Vagina (tissue), 2 donors: ENCODE measurements around the gene DEFB124. TPM values are rescaled to one million over a fixed set of nuclear protein-coding genes. Genes with fewer than 3 reads are reported as not detected.

Source experiments
- DNase-seq, 2 donors: peaks; one replicate each; pipeline ENCODE4 v3.0.0-alpha.2; 2017; ENCODE audit errors: extremely low spot score in 2 of 2
- H3K27ac ChIP-seq: fragments of 200-600 bp; sonication (generic); one replicate; pipeline ENCODE4 v1.5.1; 2019
- H3K27me3 ChIP-seq: fragments of 200-600 bp; sonication (generic); one replicate; pipeline ENCODE4 v1.5.1; 2019
- H3K36me3 ChIP-seq, 2 donors: fragments of 200-600 bp; sonication (generic); one replicate each; pipeline ENCODE4 v1.5.1; 2017 to 2019
- H3K4me1 ChIP-seq: fragments of 200-600 bp; sonication (generic); one replicate; pipeline ENCODE4 v1.5.1; 2019
- H3K4me3 ChIP-seq, 2 donors: fragments of 200-600 bp; sonication (generic); 1 replicate in 1 of 2; 2 replicates in 1 of 2; pipeline ENCODE4 v1.5.1; 2016 to 2019
- H3K9me3 ChIP-seq: fragments of 200-600 bp; sonication (generic); one replicate; pipeline ENCODE4 v1.5.1; 2019
- POLR2A ChIP-seq, 2 donors: fragments of 450-650 bp; IDR thresholded peaks; one replicate each; pipeline ENCODE4 v1.6.1; 2017; ENCODE audit warnings: antibody characterized with exemption in 2 of 2, mild to moderate bottlenecking in 2 of 2, moderate library complexity in 2 of 2
- POLR2AphosphoS5 ChIP-seq, 2 donors: sonication (generic); formaldehyde crosslinking; IDR thresholded peaks; one replicate each; pipeline ENCODE4 v1.9.0; 2017; ENCODE audit warnings: antibody characterized with exemption in 2 of 2, mild to moderate bottlenecking in 2 of 2, low read depth in 1 of 2; ENCODE audit not compliant: insufficient read depth in 1 of 2
- intact Hi-C: fragments of 100-400 bp; cut with DNase I; formaldehyde crosslinking; loops from one replicate; pipeline ENCODE4 v1.15.1; 2023
- total RNA-seq: library from RNA; depleted of rRNA; stranded (reverse); fragments of >200 nt; gene quantifications from one replicate; pipeline ENCODE4 v1.2.3, GENCODE V29; 2016
- TF ChIP-seq, protein P1 (sequence below), 3 experiments: fragments of 450-650 bp in 2 of 3; fragments of 200-600 bp in 1 of 3; sonication (generic) in 1 of 3; IDR thresholded peaks; one replicate each; pipeline ENCODE4 v1.5.1; 2017 to 2019; ENCODE audit warnings: antibody characterized with exemption in 3 of 3, mild to moderate bottlenecking in 2 of 3, moderate library complexity in 2 of 3

Gene DEFB124
- total RNA-seq, 1 donor from 2014 or later: not detected

DNA sequence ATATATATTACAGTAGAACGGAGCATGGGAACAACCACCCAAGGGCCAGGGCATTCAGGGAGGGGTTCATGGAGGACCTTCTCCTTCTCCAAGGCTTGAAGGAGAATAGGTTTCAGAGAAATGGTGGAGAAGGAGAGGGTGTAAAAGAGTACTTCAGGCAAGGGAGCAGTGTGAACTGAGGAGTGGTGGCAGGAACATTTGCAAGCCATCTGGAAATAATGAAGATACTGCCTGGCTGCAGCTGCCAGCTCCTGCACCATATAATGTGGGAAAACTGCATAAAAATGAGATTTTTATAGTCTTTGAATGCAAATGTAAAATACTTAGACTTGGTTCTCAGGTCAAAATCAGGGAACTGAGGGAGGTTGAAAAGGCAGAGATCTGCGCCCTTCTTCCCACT lies 59.3 kb downstream of the DEFB124 start:
- no peak for DNase-seq
- Histone ChIP-seq H3K36me3 (no peaks in the 10 kb centered on the region), H3K9me3 (no peaks in the 10 kb centered on the region), H3K27me3 (no peaks in the 10 kb centered on the region), H3K27ac (no peak overlapping the region), H3K4me3 (no peak overlapping the region), H3K4me1 (no peaks in the 10 kb centered on the region)
- intact Hi-C loops: no loop called here
- TF ChIP-seq POLR2AphosphoS5 (IDR thresholded peaks at IDR 0.05; ENCODE audit: insufficient read depth in 1 of 2, low read depth in 1 of 2): no peak
- TF ChIP-seq, protein P1, sequence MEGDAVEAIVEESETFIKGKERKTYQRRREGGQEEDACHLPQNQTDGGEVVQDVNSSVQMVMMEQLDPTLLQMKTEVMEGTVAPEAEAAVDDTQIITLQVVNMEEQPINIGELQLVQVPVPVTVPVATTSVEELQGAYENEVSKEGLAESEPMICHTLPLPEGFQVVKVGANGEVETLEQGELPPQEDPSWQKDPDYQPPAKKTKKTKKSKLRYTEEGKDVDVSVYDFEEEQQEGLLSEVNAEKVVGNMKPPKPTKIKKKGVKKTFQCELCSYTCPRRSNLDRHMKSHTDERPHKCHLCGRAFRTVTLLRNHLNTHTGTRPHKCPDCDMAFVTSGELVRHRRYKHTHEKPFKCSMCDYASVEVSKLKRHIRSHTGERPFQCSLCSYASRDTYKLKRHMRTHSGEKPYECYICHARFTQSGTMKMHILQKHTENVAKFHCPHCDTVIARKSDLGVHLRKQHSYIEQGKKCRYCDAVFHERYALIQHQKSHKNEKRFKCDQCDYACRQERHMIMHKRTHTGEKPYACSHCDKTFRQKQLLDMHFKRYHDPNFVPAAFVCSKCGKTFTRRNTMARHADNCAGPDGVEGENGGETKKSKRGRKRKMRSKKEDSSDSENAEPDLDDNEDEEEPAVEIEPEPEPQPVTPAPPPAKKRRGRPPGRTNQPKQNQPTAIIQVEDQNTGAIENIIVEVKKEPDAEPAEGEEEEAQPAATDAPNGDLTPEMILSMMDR (IDR thresholded peaks at IDR 0.05): no peak
- no peak for TF ChIP-seq POLR2A (IDR thresholded peaks at IDR 0.05)

Other genes with a start within 250 kb of the DEFB124 start
- gene DEFB115, start 217.5 kb downstream of the DEFB124 start, total RNA-seq: not detected
- gene DEFB116, start 166.5 kb downstream of the DEFB124 start, total RNA-seq: not detected
- not detected for gene DEFB118, start 106.5 kb downstream of the DEFB124 start, total RNA-seq
- gene DEFB119, start 84.5 kb downstream of the DEFB124 start, total RNA-seq: not detected
- gene DEFB121, start 68.9 kb downstream of the DEFB124 start, total RNA-seq: not detected
- not detected for gene DEFB123, start 34.5 kb downstream of the DEFB124 start, total RNA-seq
- gene REM1, start 161 bp upstream of the DEFB124 start, total RNA-seq: 4.4 TPM
- gene HM13, start 39.3 kb upstream of the DEFB124 start, total RNA-seq: 77.8 TPM
- 1,190 TPM for gene ID1, start 130.2 kb upstream of the DEFB124 start, total RNA-seq
- gene COX4I2, start 162.8 kb upstream of the DEFB124 start, total RNA-seq: 2.5 TPM
- gene BCL2L1, start 247.7 kb upstream of the DEFB124 start, total RNA-seq: 57.2 TPM